HUES48 (cell line): ENCODE results near the gene KMT2E.

Experiments used
- H3K27ac ChIP-seq: one replicate; pipeline ENCODE4 v1.7.0; 2013; ENCODE audit warnings: low read depth, low read length, inconsistent platforms
- H3K27me3 ChIP-seq: 2 replicates; pipeline ENCODE4 v1.6.1; 2013; ENCODE audit warnings: mild to moderate bottlenecking, low read length; ENCODE audit not compliant: control insufficient read depth, insufficient read depth
- H3K36me3 ChIP-seq: 2 replicates; pipeline ENCODE4 v1.6.1; 2013; ENCODE audit warnings: low read length; ENCODE audit not compliant: control insufficient read depth, insufficient read depth
- H3K4me1 ChIP-seq: 2 replicates; pipeline ENCODE4 v1.6.1; 2013; ENCODE audit warnings: mild to moderate bottlenecking, low read length; ENCODE audit not compliant: control insufficient read depth, insufficient read depth
- H3K4me3 ChIP-seq: 2 replicates; pipeline ENCODE4 v1.5.1; 2013; ENCODE audit warnings: mild to moderate bottlenecking, low read depth, low read length
- H3K9ac ChIP-seq: 2 replicates; pipeline ENCODE4 v1.6.1; 2013; ENCODE audit warnings: mild to moderate bottlenecking, low read depth, low read length, moderate library complexity
- H3K9me3 ChIP-seq: 2 replicates; pipeline ENCODE4 v1.6.1; 2013; ENCODE audit warnings: low read length; ENCODE audit not compliant: control insufficient read depth, insufficient read depth

The KMT2E gene

GRCh38 chr7:105013816-105014692 is at the start of gene KMT2E:
Gene KMT2E (plus strand): TSS chr7:105014205. CDS start chr7:105040953, 26,748 bp downstream.
- Histone ChIP-seq H3K4me3 (peak within 1 kb of the TSS; percentile 97), H3K36me3 (peaks cover 7% of the 10 kb centered on the region; the same call in 1 of the 2 replicates), H3K9ac (peak within 1 kb of the TSS; percentile 99), H3K27ac (peak within 1 kb of the TSS; percentile 98), H3K9me3 (no peaks in the 10 kb centered on the region), H3K4me1 (peaks cover 35% of the 10 kb centered on the region), H3K27me3 (no peaks in the 10 kb centered on the region)

- Histone ChIP-seq H3K36me3 (no peaks in the 10 kb centered on the region), H3K9ac (no peak overlapping the region), H3K27me3 (no peaks in the 10 kb centered on the region), H3K4me3 (no peak overlapping the region), H3K9me3 (no peaks in the 10 kb centered on the region), H3K27ac (no peak overlapping the region), H3K4me1 (no peaks in the 10 kb centered on the region)
Observed at GRCh38 chr7:104964626-104965236, 49.3 kb upstream of the KMT2E start.

- Histone ChIP-seq H3K4me1 (no peaks in the 10 kb centered on the region), H3K27ac (no peak overlapping the region), H3K4me3 (no peak overlapping the region), H3K36me3 (no peaks in the 10 kb centered on the region), H3K9me3 (no peaks in the 10 kb centered on the region), H3K9ac (no peak overlapping the region), H3K27me3 (no peaks in the 10 kb centered on the region)
Observed at GRCh38 chr7:104966022-104966421, 48.0 kb upstream of the KMT2E start.

DNA sequence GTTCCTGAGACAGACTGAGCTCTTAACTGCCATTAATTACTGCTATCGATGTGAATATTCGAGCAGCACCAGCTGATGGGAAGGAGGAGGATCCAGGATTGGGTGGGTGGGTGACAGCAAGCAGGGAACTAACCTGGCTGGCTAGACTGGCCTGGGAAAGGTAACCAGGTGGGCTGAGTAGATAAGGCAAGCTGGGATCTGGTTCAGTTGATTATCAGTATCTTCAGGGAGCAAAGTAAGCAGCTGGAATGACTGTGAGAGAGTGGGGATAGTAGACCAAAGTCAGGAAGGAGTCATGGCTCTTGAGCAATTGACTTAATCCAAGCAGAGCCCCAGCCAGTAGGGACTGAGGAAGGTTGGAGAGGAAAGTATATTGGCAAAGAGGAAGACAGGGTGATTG is 46.9 kb upstream of the KMT2E start:
- Histone ChIP-seq H3K4me3 (no peak overlapping the region), H3K27me3 (no peaks in the 10 kb centered on the region), H3K9me3 (no peaks in the 10 kb centered on the region), H3K27ac (no peak overlapping the region), H3K9ac (no peak overlapping the region), H3K36me3 (no peaks in the 10 kb centered on the region), H3K4me1 (0 out of 2 replicates have a peak, but pooled peaks cover 4% of the 10 kb centered on the region)

DNA sequence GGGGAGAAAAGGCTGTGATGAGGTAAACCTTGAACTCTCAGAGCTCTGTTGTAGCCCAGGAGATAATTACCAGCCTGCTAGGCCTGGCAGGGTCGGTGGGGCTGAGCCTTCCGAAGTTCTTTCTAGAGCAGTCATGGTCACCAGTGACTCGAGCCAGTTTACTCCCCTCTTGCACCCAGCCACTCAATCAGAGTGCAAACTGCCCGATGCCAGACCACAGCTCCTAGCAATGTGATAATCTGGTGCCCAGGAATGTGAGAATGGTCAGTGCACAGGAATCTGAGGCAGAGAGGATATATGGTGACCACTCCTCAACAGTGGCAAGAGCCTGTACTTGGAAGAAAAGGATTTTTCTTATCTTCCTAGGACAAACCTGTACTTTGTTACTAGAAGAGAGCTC is 46.4 kb upstream of the KMT2E start:
- Histone ChIP-seq H3K4me3 (no peak overlapping the region), H3K4me1 (0 out of 2 replicates have a peak, but pooled peaks cover 4% of the 10 kb centered on the region), H3K27ac (no peak overlapping the region), H3K9ac (no peak overlapping the region), H3K9me3 (no peaks in the 10 kb centered on the region), H3K27me3 (no peaks in the 10 kb centered on the region), H3K36me3 (no peaks in the 10 kb centered on the region)

GRCh38 chr7:104968648-104969047 is 45.4 kb upstream of the KMT2E start:
- Histone ChIP-seq H3K27ac (no peak overlapping the region), H3K9me3 (no peaks in the 10 kb centered on the region), H3K4me3 (no peak overlapping the region), H3K4me1 (0 out of 2 replicates have a peak, but pooled peaks cover 4% of the 10 kb centered on the region), H3K36me3 (no peaks in the 10 kb centered on the region), H3K9ac (no peak overlapping the region), H3K27me3 (no peaks in the 10 kb centered on the region)

DNA sequence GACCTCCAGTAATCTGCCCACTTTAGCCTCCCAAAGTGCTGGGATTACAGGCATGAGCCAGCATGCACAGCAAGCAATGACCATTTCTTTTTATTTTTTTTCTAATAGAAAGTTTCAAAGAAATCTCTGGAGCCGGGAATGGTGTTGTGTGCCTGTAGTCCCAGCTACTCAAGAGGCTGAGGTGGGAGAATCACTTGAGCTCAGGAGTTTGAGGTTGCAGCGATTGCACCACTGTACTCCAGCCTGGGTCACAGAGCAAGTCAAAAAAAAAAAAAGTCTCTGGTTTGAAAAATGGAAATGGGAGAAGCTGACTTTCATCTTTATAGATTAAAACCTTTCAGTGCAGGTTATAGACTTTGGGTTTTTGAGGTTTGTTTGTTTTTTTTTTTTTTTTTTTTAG is 44.8 kb upstream of the KMT2E start:
- H3K4me1 ChIP-seq = 0 out of 2 replicates have a peak, but pooled peaks cover 4% of the 10 kb centered on the region
- no peak overlapping the region for H3K27ac ChIP-seq
- H3K36me3 ChIP-seq = no peaks in the 10 kb centered on the region
- H3K27me3 ChIP-seq = no peaks in the 10 kb centered on the region
- H3K9ac ChIP-seq = no peak overlapping the region
- no peak overlapping the region for H3K4me3 ChIP-seq
- H3K9me3 ChIP-seq = no peaks in the 10 kb centered on the region

GRCh38 chr7:104971290-104972071 is 42.5 kb upstream of the KMT2E start:
- Histone ChIP-seq H3K4me1 (0 out of 2 replicates have a peak, but pooled peaks cover 4% of the 10 kb centered on the region), H3K27ac (peak overlapping the region; percentile 59), H3K9ac (no peak overlapping the region)

GRCh38 chr7:104972500-104972899 is 41.5 kb upstream of the KMT2E start:
- Histone ChIP-seq H3K36me3 (no peaks in the 10 kb centered on the region), H3K4me3 (no peak overlapping the region), H3K9me3 (no peaks in the 10 kb centered on the region), H3K27me3 (no peaks in the 10 kb centered on the region), H3K9ac (no peak overlapping the region), H3K4me1 (0 out of 2 replicates have a peak, but pooled peaks cover 4% of the 10 kb centered on the region), H3K27ac (no peak overlapping the region)

More at GRCh38 chr7:104971290-104972071, 42.5 kb upstream of the KMT2E start:
- no peaks in the 10 kb centered on the region for H3K27me3 ChIP-seq
- no peaks in the 10 kb centered on the region for H3K9me3 ChIP-seq
- no peaks in the 10 kb centered on the region for H3K36me3 ChIP-seq
- no peak overlapping the region for H3K4me3 ChIP-seq

- Histone ChIP-seq H3K27me3 (no peaks in the 10 kb centered on the region), H3K9me3 (no peaks in the 10 kb centered on the region), H3K27ac (no peak overlapping the region), H3K4me3 (no peak overlapping the region), H3K4me1 (peaks cover 6% of the 10 kb centered on the region; the same call in 1 of the 2 replicates), H3K36me3 (no peaks in the 10 kb centered on the region), H3K9ac (no peak overlapping the region)
Observed at GRCh38 chr7:104973227-104973626, 40.8 kb upstream of the KMT2E start.
